OCI-LY7 (cell line): ENCODE data around the gene COL8A1.

ENCODE experiments used
- CTCF ChIP-seq: fragments of 200-600 bp; sonication (generic); conservative IDR thresholded peaks from 2 replicates; pipeline ENCODE4 v1.5.1; 2014; ENCODE audit warnings: mild to moderate bottlenecking, antibody characterized with exemption, low read length, moderate library complexity, mixed read lengths
- EZH2phosphoT487 ChIP-seq: fragments of 200-600 bp; sonication (generic); IDR thresholded peaks from 2 replicates; pipeline ENCODE4 v1.6.1; 2018; ENCODE audit warnings: low read depth, borderline replicate concordance, mild to moderate bottlenecking, mixed run types, antibody characterized with exemption, low read length, moderate library complexity, mixed read lengths

- no peak for TF ChIP-seq CTCF
- no peak for TF ChIP-seq EZH2phosphoT487
Measured at GRCh38 chr3:99702953-99703943, 64.9 kb downstream of the COL8A1 start.
